HG03139 (cell line): Measurements from ENCODE around the gene NTN5.

ENCODE experiments used
- ATAC-seq: cut with Tn5 transposase; IDR thresholded peaks from one replicate; pipeline ENCODE4 v1.9.1; 2021; ENCODE audit not compliant: unreplicated experiment

The NTN5 gene

DNA sequence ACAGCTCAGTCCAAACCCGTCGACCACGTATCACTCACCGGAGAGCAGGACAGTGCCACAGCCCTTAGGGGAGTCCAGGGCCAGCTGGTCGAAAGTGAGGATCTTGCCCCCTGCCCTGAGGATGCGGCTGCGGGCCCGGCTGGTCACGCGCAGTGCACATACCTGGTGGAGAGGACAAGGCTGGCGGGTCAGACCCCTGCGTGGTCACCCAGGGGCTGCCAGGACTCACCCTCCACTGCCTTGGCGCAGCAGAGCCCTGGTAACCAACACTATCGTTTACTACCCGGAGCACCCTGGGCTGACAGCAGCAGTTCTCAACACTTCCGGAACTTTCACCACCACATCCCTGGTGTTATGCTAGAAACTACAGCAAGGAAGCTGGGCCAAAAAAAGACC, 56.8 kb downstream of the NTN5 start:
- no peak for ATAC-seq

- ATAC-seq: no peak
Observed at GRCh38 chr19:48615231-48616040, 57.4 kb downstream of the NTN5 start.

DNA sequence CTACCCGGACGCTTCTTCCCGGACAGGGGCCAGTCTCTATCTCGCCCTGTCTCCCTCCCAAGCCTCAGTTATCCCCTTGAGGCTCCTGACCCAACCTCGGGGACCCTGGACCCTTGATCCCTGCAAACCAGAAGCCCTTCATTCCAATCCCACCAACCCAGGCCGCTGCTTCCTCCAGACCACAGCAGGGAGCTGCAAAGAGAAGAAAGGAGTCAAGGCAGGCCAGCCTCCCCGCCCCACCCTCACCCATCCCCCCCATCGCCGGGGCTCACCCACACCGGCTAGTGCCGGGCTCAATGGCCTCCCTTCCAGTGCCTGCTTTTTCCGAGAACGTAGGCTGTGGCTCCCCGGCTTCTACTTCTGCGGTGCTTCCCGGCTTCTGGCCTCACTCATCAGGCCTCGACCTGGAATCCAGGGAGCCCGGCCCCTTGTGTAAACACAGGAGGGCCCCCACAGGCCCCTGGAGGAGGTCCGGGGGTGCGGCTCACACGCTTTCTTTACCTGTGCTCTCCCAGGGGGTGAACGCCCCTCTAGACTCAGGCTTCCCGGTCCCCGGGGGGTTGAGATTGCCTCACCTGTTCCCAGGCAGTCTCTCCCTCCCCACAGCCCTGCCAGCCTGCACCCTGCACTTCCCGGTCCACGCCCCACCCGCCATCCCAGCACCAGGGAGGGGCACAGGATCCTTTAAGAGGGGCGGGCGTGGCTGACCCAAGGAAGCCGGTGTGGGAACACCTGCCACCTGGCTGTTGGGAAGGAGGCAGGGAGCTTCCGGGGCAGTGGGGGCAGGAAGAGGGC, 58.2 kb downstream of the NTN5 start, which contains the start of gene FAM83E:
TSS of gene FAM83E (minus strand) at position 641 of the 795 bp plus-strand sequence. CDS start 1,704 bp downstream, outside the sequence.
- no peak for ATAC-seq

DNA sequence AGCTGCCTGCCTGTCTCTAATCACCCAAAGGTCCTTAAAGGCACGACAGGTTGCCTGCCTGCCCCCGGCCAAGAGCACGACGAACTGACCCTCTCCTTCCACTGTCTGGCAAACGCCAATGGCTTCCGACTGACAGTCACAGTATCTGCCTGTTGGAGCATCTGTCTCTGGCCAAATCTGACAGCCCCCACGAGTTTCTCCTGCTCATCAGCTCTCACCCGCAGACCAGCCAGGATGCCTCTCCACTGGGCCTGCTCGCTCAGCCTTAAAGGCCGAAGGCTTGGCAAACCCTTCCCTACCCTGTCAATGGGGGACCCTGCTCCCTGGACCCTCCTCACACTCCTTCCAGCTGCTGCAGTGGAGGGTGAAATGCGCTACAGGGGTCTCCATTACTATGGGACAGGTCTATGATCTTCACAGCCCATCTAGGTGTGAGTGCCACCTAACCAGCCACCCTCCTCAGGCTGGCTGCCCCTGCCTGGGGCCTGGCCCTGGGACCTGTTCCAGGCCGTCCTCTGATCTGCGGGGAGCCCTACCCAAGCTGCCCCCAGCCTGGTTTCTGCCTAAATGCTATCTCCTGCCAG, 58.9 kb downstream of the NTN5 start:
- no peak for ATAC-seq

- no peak for ATAC-seq
Observed at GRCh38 chr19:48613024-48613851, 59.6 kb downstream of the NTN5 start.

GRCh38 chr19:48611872-48612271, 60.9 kb downstream of the NTN5 start:
- ATAC-seq: no peak
